Measurements from ENCODE around the gene CNIH1.
"Not testable (repeated sequence)": the region's sequence is repeated elsewhere in the genome, so short reads cannot be mapped to it uniquely, and the experiment has no call there.

Gene CNIH1

GRCh38 chr14:54467280-54467679, 26.1 kb upstream of the CNIH1 start:
- no peak overlapping the region for H3K27ac ChIP-seq (ENCODE audit: low read depth, low read length, severe bottlenecking)
- H3K36me3 ChIP-seq (ENCODE audit: control insufficient read depth, insufficient read depth, low read length), result peaks cover 8% of the 10 kb centered on the region
- H3K4me3 ChIP-seq (ENCODE audit: extremely low read depth, insufficient read depth, low read length, poor library complexity, severe bottlenecking), result no peak overlapping the region
- H3K9me3 ChIP-seq (ENCODE audit: control insufficient read depth, low read length), result peaks cover 15% of the 10 kb centered on the region
- H3K4me1 ChIP-seq (ENCODE audit: control insufficient read depth, insufficient read depth, low read length, poor library complexity, severe bottlenecking), result no peaks in the 10 kb centered on the region

GRCh38 chr14:54465654-54466053, 24.5 kb upstream of the CNIH1 start:
- no peaks in the 10 kb centered on the region for H3K4me1 ChIP-seq (ENCODE audit: control insufficient read depth, insufficient read depth, low read length, poor library complexity, severe bottlenecking)
- H3K36me3 ChIP-seq (ENCODE audit: control insufficient read depth, insufficient read depth, low read length), result peaks cover 4% of the 10 kb centered on the region
- peaks cover 15% of the 10 kb centered on the region for H3K9me3 ChIP-seq (ENCODE audit: control insufficient read depth, low read length)
- H3K4me3 ChIP-seq (ENCODE audit: extremely low read depth, insufficient read depth, low read length, poor library complexity, severe bottlenecking), result no peak overlapping the region
- no peak overlapping the region for H3K27ac ChIP-seq (ENCODE audit: low read depth, low read length, severe bottlenecking)
- 71 to 75% methylated on average over 1 of the region's 4 CpGs for WGBS, 2 experiments (ENCODE audit: insufficient coverage in 2 of 2)

GRCh38 chr14:54462048-54462447, 20.9 kb upstream of the CNIH1 start:
- no peaks in the 10 kb centered on the region for H3K36me3 ChIP-seq (ENCODE audit: control insufficient read depth, insufficient read depth, low read length)
- H3K9me3 ChIP-seq (ENCODE audit: control insufficient read depth, low read length), result peaks cover 12% of the 10 kb centered on the region
- H3K4me3 ChIP-seq (ENCODE audit: extremely low read depth, insufficient read depth, low read length, poor library complexity, severe bottlenecking), result no peak overlapping the region
- H3K27ac ChIP-seq (ENCODE audit: low read depth, low read length, severe bottlenecking), result no peak overlapping the region
- no peaks in the 10 kb centered on the region for H3K4me1 ChIP-seq (ENCODE audit: control insufficient read depth, insufficient read depth, low read length, poor library complexity, severe bottlenecking)
- WGBS, 2 experiments (ENCODE audit: insufficient coverage in 2 of 2), result 87 to 95% methylated on average over 2 to 4 of the region's 5 CpGs

- Histone ChIP-seq H3K36me3 (ENCODE audit: control insufficient read depth, insufficient read depth, low read length) (no peaks in the 10 kb centered on the region), H3K27ac (ENCODE audit: low read depth, low read length, severe bottlenecking) (no peak overlapping the region), H3K9me3 (ENCODE audit: control insufficient read depth, low read length) (peaks cover 7% of the 10 kb centered on the region), H3K4me1 (ENCODE audit: control insufficient read depth, insufficient read depth, low read length, poor library complexity, severe bottlenecking) (no peaks in the 10 kb centered on the region), H3K4me3 (ENCODE audit: extremely low read depth, insufficient read depth, low read length, poor library complexity, severe bottlenecking) (no peak overlapping the region)
- 85 to 94% methylated on average over 3 of the region's 3 CpGs for WGBS, 2 experiments (ENCODE audit: insufficient coverage in 2 of 2)
These were observed 17.9 kb upstream of the CNIH1 start for GRCh38 chr14:54459106-54459505.

GRCh38 chr14:54458536-54458935, 17.4 kb upstream of the CNIH1 start:
- H3K36me3 ChIP-seq (ENCODE audit: control insufficient read depth, insufficient read depth, low read length); H3K4me1 ChIP-seq (ENCODE audit: control insufficient read depth, insufficient read depth, low read length, poor library complexity, severe bottlenecking); H3K4me3 ChIP-seq (ENCODE audit: extremely low read depth, insufficient read depth, low read length, poor library complexity, severe bottlenecking); H3K9me3 ChIP-seq (ENCODE audit: control insufficient read depth, low read length); H3K27ac ChIP-seq (ENCODE audit: low read depth, low read length, severe bottlenecking): not testable (repeated sequence)

GRCh38 chr14:54457609-54457996, 16.4 kb upstream of the CNIH1 start:
- no peak overlapping the region for H3K27ac ChIP-seq (ENCODE audit: low read depth, low read length, severe bottlenecking)
- no peaks in the 10 kb centered on the region for H3K36me3 ChIP-seq (ENCODE audit: control insufficient read depth, insufficient read depth, low read length)
- whole genome bisulfite sequencing, 2 experiments (ENCODE audit: insufficient coverage in 2 of 2), result 100% methylated on average over 3 of the region's 3 CpGs; no CpG with 5 or more reads in 1 of the 2 experiments
- H3K4me3 ChIP-seq (ENCODE audit: extremely low read depth, insufficient read depth, low read length, poor library complexity, severe bottlenecking), result no peak overlapping the region
- peaks cover 7% of the 10 kb centered on the region for H3K9me3 ChIP-seq (ENCODE audit: control insufficient read depth, low read length)
- no peaks in the 10 kb centered on the region for H3K4me1 ChIP-seq (ENCODE audit: control insufficient read depth, insufficient read depth, low read length, poor library complexity, severe bottlenecking)

- H3K36me3 ChIP-seq (ENCODE audit: control insufficient read depth, insufficient read depth, low read length); H3K9me3 ChIP-seq (ENCODE audit: control insufficient read depth, low read length); H3K4me1 ChIP-seq (ENCODE audit: control insufficient read depth, insufficient read depth, low read length, poor library complexity, severe bottlenecking); H3K4me3 ChIP-seq (ENCODE audit: extremely low read depth, insufficient read depth, low read length, poor library complexity, severe bottlenecking); H3K27ac ChIP-seq (ENCODE audit: low read depth, low read length, severe bottlenecking): not testable (repeated sequence)
- WGBS, 2 experiments (ENCODE audit: insufficient coverage in 2 of 2), result 100% methylated on average over 1 of the region's 1 CpG; no CpG with 5 or more reads in 1 of the 2 experiments
These were observed 15.8 kb upstream of the CNIH1 start for GRCh38 chr14:54456820-54457608.

- Histone ChIP-seq H3K4me3 (ENCODE audit: extremely low read depth, insufficient read depth, low read length, poor library complexity, severe bottlenecking) (no peak overlapping the region), H3K27ac (ENCODE audit: low read depth, low read length, severe bottlenecking) (no peak overlapping the region), H3K4me1 (ENCODE audit: control insufficient read depth, insufficient read depth, low read length, poor library complexity, severe bottlenecking) (peaks cover 3% of the 10 kb centered on the region), H3K9me3 (ENCODE audit: control insufficient read depth, low read length) (peaks cover 7% of the 10 kb centered on the region), H3K36me3 (ENCODE audit: control insufficient read depth, insufficient read depth, low read length) (no peaks in the 10 kb centered on the region)
- WGBS, 2 experiments (ENCODE audit: insufficient coverage in 2 of 2), result 100% methylated on average over 1 of the region's 1 CpG
These were observed 14.2 kb upstream of the CNIH1 start for GRCh38 chr14:54455363-54455762.

- not testable (repeated sequence) for H3K4me3 ChIP-seq (ENCODE audit: extremely low read depth, insufficient read depth, low read length, poor library complexity, severe bottlenecking); H3K27ac ChIP-seq (ENCODE audit: low read depth, low read length, severe bottlenecking); H3K9me3 ChIP-seq (ENCODE audit: control insufficient read depth, low read length); H3K36me3 ChIP-seq (ENCODE audit: control insufficient read depth, insufficient read depth, low read length); H3K4me1 ChIP-seq (ENCODE audit: control insufficient read depth, insufficient read depth, low read length, poor library complexity, severe bottlenecking)
- WGBS, 2 experiments (ENCODE audit: insufficient coverage in 2 of 2), result 82 to 100% methylated on average over 2 to 3 of the region's 5 CpGs
These were observed 12.8 kb upstream of the CNIH1 start for GRCh38 chr14:54453990-54454389.

- Histone ChIP-seq H3K9me3 (ENCODE audit: control insufficient read depth, low read length) (no peaks in the 10 kb centered on the region), H3K4me1 (ENCODE audit: control insufficient read depth, insufficient read depth, low read length, poor library complexity, severe bottlenecking) (peaks cover 4% of the 10 kb centered on the region), H3K27ac (ENCODE audit: low read depth, low read length, severe bottlenecking) (no peak overlapping the region), H3K4me3 (ENCODE audit: extremely low read depth, insufficient read depth, low read length, poor library complexity, severe bottlenecking) (no peak overlapping the region), H3K36me3 (ENCODE audit: control insufficient read depth, insufficient read depth, low read length) (no peaks in the 10 kb centered on the region)
- WGBS, 2 experiments (ENCODE audit: insufficient coverage in 2 of 2), result 96% methylated on average over 3 of the region's 3 CpGs; no CpG with 5 or more reads in 1 of the 2 experiments
These were observed 12.1 kb upstream of the CNIH1 start for GRCh38 chr14:54453252-54453651.

- Histone ChIP-seq H3K4me1 (ENCODE audit: control insufficient read depth, insufficient read depth, low read length, poor library complexity, severe bottlenecking) (peaks cover 4% of the 10 kb centered on the region), H3K36me3 (ENCODE audit: control insufficient read depth, insufficient read depth, low read length) (no peaks in the 10 kb centered on the region), H3K4me3 (ENCODE audit: extremely low read depth, insufficient read depth, low read length, poor library complexity, severe bottlenecking) (no peak overlapping the region), H3K9me3 (ENCODE audit: control insufficient read depth, low read length) (no peaks in the 10 kb centered on the region), H3K27ac (ENCODE audit: low read depth, low read length, severe bottlenecking) (no peak overlapping the region)
- 93 to 100% methylated on average over 1 to 2 of the region's 3 CpGs for WGBS, 2 experiments (ENCODE audit: insufficient coverage in 2 of 2)
These were observed 10.8 kb upstream of the CNIH1 start for GRCh38 chr14:54451961-54452360.
